Gastrocnemius medialis (tissue), 4 donors: Measurements from ENCODE around the gene ZNF576. TPM values are rescaled to one million over a fixed set of nuclear protein-coding genes. Genes with fewer than 3 reads are reported as not detected.

ENCODE experiments used
- ATAC-seq, 2 donors: fragments of 150-250 bp; one replicate each; pipeline ENCODE4 v1.9.1; 2016
- DNase-seq, 2 donors: peaks; one replicate each; pipeline ENCODE4 v3.0.0-alpha.2; 2019
- H3K27ac ChIP-seq, 4 donors: fragments of 200-600 bp; sonication (generic); 1 replicate in 1 of 4; 2 replicates in 3 of 4; pipeline ENCODE4 v1.5.1; 2016 to 2018; ENCODE audit warnings: mild to moderate bottlenecking in 2 of 4, moderate library complexity in 1 of 4
- H3K27me3 ChIP-seq, 3 donors: fragments of 200-600 bp; sonication (generic) in 2 of 3; 1 replicate in 1 of 3; 2 replicates in 2 of 3; pipeline versions ENCODE4 v1.5.1 to v1.6.0; 2016 to 2019; ENCODE audit warnings: mild to moderate bottlenecking in 1 of 3, moderate library complexity in 1 of 3
- H3K36me3 ChIP-seq, 2 donors: fragments of 200-600 bp; sonication (generic) in 1 of 2; one replicate each; pipeline ENCODE4 v1.5.1; 2017 to 2018
- H3K4me1 ChIP-seq, 2 donors: fragments of 200-600 bp; sonication (generic) in 1 of 2; one replicate each; pipeline ENCODE4 v1.5.1; 2016 to 2017; ENCODE audit warnings: mild to moderate bottlenecking in 2 of 2
- H3K4me3 ChIP-seq, 4 donors: fragments of 200-600 bp; sonication (generic) in 3 of 4; 1 replicate in 1 of 4; 2 replicates in 3 of 4; pipeline ENCODE4 v1.5.1; 2016 to 2019; ENCODE audit warnings: mild to moderate bottlenecking in 2 of 4
- H3K9me3 ChIP-seq, 3 donors: fragments of 200-600 bp; sonication (generic) in 2 of 3; 1 replicate in 1 of 3; 2 replicates in 2 of 3; pipeline ENCODE4 v1.5.1; 2016 to 2019
- CTCF ChIP-seq, 5 experiments: fragments of 450-650 bp in 3 of 5; fragments of 200-600 bp in 2 of 5; sonication (generic) in 2 of 5; IDR thresholded peaks in 4 of 5; conservative IDR thresholded peaks in 1 of 5; 1 replicate in 4 of 5; 2 replicates in 1 of 5; pipeline ENCODE4 v1.5.1; 2016 to 2019; ENCODE audit warnings: antibody characterized with exemption in 5 of 5, mild to moderate bottlenecking in 3 of 5, moderate library complexity in 3 of 5
- POLR2A ChIP-seq, 2 donors: fragments of 450-650 bp; IDR thresholded peaks; one replicate each; pipeline ENCODE4 v1.6.1; 2017; ENCODE audit warnings: antibody characterized with exemption in 2 of 2, mild to moderate bottlenecking in 2 of 2, moderate library complexity in 2 of 2
- in situ Hi-C, 4 donors: fragments of 200-750 bp; cut with MboI; loops; one replicate each; pipeline versions ENCODE4 v1.15.0 to v1.8.0; 2017; ENCODE audit warnings: low sequenced_read_pairs in 4 of 4
- intact Hi-C: fragments of 100-400 bp; cut with DNase I; formaldehyde crosslinking; loops from one replicate; pipeline ENCODE4 v1.15.1; 2023; ENCODE audit warnings: low total_unique reads
- total RNA-seq, 4 donors: library from RNA; depleted of rRNA; stranded (reverse); fragments of >200 nt; gene quantifications; one replicate each; pipeline versions ENCODE4 v1.1.0 to v1.2.3, GENCODE V29; 2016

Gene ZNF576
- total RNA-seq, 4 donors from 2014 or later = 6.9 to 19.8 (median 11.6) TPM

GRCh38 chr19:43552198-43552450, 44.3 kb upstream of the ZNF576 start:
- H3K4me1 ChIP-seq = no peaks in the 10 kb centered on the region

GRCh38 chr19:43552616-43553015, 43.8 kb upstream of the ZNF576 start:
- no peak overlapping the region for H3K4me3 ChIP-seq
- intact Hi-C loops (no loop called here), in situ Hi-C loops (no loop called here)
- H3K27me3 ChIP-seq = no peaks in the 10 kb centered on the region
- ATAC-seq (no peak), DNase-seq (no peak)
- TF ChIP-seq CTCF (IDR thresholded peaks at IDR 0.05 in 4 of 5, conservative IDR thresholded peaks at IDR 0.05 in 1 of 5) (no peak), POLR2A (IDR thresholded peaks at IDR 0.05) (no peak)
- no peak overlapping the region for H3K27ac ChIP-seq
- no peaks in the 10 kb centered on the region for H3K4me1 ChIP-seq
- H3K36me3 ChIP-seq = peaks cover 0 to 45% of the 10 kb centered on the region in 2 donors
- no peaks in the 10 kb centered on the region for H3K9me3 ChIP-seq

More at GRCh38 chr19:43552198-43552450, 44.3 kb upstream of the ZNF576 start:
- Histone ChIP-seq H3K9me3 (no peaks in the 10 kb centered on the region), H3K27ac (no peak overlapping the region), H3K4me3 (no peak overlapping the region), H3K27me3 (no peaks in the 10 kb centered on the region), H3K36me3 (peaks cover 0 to 45% of the 10 kb centered on the region in 2 donors)
- DNase-seq (no peak), ATAC-seq (no peak)
- TF ChIP-seq POLR2A (IDR thresholded peaks at IDR 0.05) (no peak), CTCF (IDR thresholded peaks at IDR 0.05 in 4 of 5, conservative IDR thresholded peaks at IDR 0.05 in 1 of 5) (no peak)
- in situ Hi-C loops (no loop called here), intact Hi-C loops (no loop called here)

GRCh38 chr19:43553656-43554055, 42.7 kb upstream of the ZNF576 start:
- no peak overlapping the region for H3K4me3 ChIP-seq
- no peaks in the 10 kb centered on the region for H3K4me1 ChIP-seq
- DNase-seq = no peak
- intact Hi-C loops (no loop called here), in situ Hi-C loops (no loop called here)
- H3K27me3 ChIP-seq = no peaks in the 10 kb centered on the region
- peaks cover 0 to 47% of the 10 kb centered on the region in 2 donors for H3K36me3 ChIP-seq
- TF ChIP-seq CTCF (IDR thresholded peaks at IDR 0.05 in 4 of 5, conservative IDR thresholded peaks at IDR 0.05 in 1 of 5) (no peak), POLR2A (IDR thresholded peaks at IDR 0.05) (no peak)
- no peaks in the 10 kb centered on the region for H3K9me3 ChIP-seq
- ATAC-seq = no peak
- H3K27ac ChIP-seq = no peak overlapping the region

- H3K36me3 ChIP-seq = peaks cover 0 to 49% of the 10 kb centered on the region in 2 donors
- in situ Hi-C loops = no loop called here
- H3K9me3 ChIP-seq = no peaks in the 10 kb centered on the region
- H3K4me3 ChIP-seq = no peak overlapping the region
- H3K4me1 ChIP-seq = no peaks in the 10 kb centered on the region
- DNase-seq (no peak), ATAC-seq (no peak)
- intact Hi-C loops = no loop called here
- TF ChIP-seq POLR2A (IDR thresholded peaks at IDR 0.05) = no peak
- TF ChIP-seq CTCF (IDR thresholded peaks at IDR 0.05 in 4 of 5, conservative IDR thresholded peaks at IDR 0.05 in 1 of 5) = no peak
- no peaks in the 10 kb centered on the region for H3K27me3 ChIP-seq
- H3K27ac ChIP-seq = no peak overlapping the region
Measured at GRCh38 chr19:43554317-43554895, 42.0 kb upstream of the ZNF576 start.

GRCh38 chr19:43555185-43555770, 41.1 kb upstream of the ZNF576 start:
- ATAC-seq (no peak), DNase-seq (peak in 1 of 2 donors; percentile 30)
- intact Hi-C loops = no loop called here

More at GRCh38 chr19:43555185-43555770, 41.1 kb upstream of the ZNF576 start:
- in situ Hi-C loops = no loop called here
- peak in 3 of 5 experiments; percentile 20 to 51 (median 22) for TF ChIP-seq CTCF (IDR thresholded peaks at IDR 0.05 in 4 of 5, conservative IDR thresholded peaks at IDR 0.05 in 1 of 5)
- no peak for TF ChIP-seq POLR2A (IDR thresholded peaks at IDR 0.05)
- Histone ChIP-seq H3K9me3 (no peaks in the 10 kb centered on the region), H3K36me3 (peaks cover 0 to 51% of the 10 kb centered on the region in 2 donors), H3K27ac (no peak overlapping the region), H3K4me3 (no peak overlapping the region), H3K4me1 (no peaks in the 10 kb centered on the region), H3K27me3 (no peaks in the 10 kb centered on the region)
